GM12878 (cell line): ENCODE data around the gene VMAC.

Experiments
- BCL11A ChIP-seq: IDR thresholded peaks from 2 replicates; pipeline ENCODE4 v1.6.1; 2011; ENCODE audit warnings: low read depth, low read length
- CHD2 ChIP-seq: IDR thresholded peaks from 2 replicates; pipeline ENCODE4 v1.6.1; 2011; ENCODE audit warnings: low read depth, low read length, improper control_type of control experiment, borderline replicate concordance
- GATAD2B ChIP-seq: fragments of 450-650 bp; conservative IDR thresholded peaks from 2 replicates; pipeline ENCODE4 v1.6.1; 2017; ENCODE audit warnings: low read depth, mild to moderate bottlenecking, moderate library complexity
- RFX5 ChIP-seq: IDR thresholded peaks from 2 replicates; pipeline ENCODE4 v1.6.1; 2011; ENCODE audit warnings: low read depth, low read length, improper control_type of control experiment
- SKIL ChIP-seq: fragments of 450-650 bp; IDR thresholded peaks from 2 replicates; pipeline ENCODE4 v1.6.1; 2017; ENCODE audit warnings: mild to moderate bottlenecking, low read depth, inconsistent platforms; ENCODE audit not compliant: poor library complexity, severe bottlenecking
- TAF1 ChIP-seq: IDR thresholded peaks from 2 replicates; pipeline ENCODE4 v1.6.1; 2011; ENCODE audit warnings: mild to moderate bottlenecking, low read depth, low read length, borderline replicate concordance
- TCF12 ChIP-seq: IDR thresholded peaks from 2 replicates; pipeline ENCODE4 v1.6.1; 2011; ENCODE audit warnings: low read depth, mild to moderate bottlenecking, low read length
- TF ChIP-seq, protein P1 (sequence below): fragments of 450-650 bp; IDR thresholded peaks from 2 replicates; pipeline ENCODE4 v1.6.1; 2017; ENCODE audit warnings: mild to moderate bottlenecking, moderate library complexity

DNA sequence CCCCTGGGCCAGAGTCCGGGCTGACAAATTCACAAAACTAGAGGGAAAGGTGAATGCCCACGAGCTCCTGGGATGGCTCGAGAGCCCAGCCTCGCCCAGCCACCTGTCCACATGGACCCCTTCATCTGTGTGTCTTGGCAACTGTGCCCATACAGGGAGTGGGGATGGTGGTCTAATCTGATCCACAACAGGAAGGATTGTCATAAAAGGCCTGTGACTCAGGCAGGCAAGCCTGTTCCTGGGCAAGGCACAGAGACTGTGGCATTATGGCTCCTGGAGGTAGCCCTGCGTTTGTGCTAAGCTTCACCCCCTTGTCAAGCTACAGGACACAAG lies 29.4 kb downstream of the VMAC start:
- TF ChIP-seq SKIL (no peak), TCF12 (no peak), BCL11A (no peak), CHD2 (no peak), GATAD2B (no peak), TAF1 (no peak), RFX5 (no peak)
- TF ChIP-seq, protein P1, sequence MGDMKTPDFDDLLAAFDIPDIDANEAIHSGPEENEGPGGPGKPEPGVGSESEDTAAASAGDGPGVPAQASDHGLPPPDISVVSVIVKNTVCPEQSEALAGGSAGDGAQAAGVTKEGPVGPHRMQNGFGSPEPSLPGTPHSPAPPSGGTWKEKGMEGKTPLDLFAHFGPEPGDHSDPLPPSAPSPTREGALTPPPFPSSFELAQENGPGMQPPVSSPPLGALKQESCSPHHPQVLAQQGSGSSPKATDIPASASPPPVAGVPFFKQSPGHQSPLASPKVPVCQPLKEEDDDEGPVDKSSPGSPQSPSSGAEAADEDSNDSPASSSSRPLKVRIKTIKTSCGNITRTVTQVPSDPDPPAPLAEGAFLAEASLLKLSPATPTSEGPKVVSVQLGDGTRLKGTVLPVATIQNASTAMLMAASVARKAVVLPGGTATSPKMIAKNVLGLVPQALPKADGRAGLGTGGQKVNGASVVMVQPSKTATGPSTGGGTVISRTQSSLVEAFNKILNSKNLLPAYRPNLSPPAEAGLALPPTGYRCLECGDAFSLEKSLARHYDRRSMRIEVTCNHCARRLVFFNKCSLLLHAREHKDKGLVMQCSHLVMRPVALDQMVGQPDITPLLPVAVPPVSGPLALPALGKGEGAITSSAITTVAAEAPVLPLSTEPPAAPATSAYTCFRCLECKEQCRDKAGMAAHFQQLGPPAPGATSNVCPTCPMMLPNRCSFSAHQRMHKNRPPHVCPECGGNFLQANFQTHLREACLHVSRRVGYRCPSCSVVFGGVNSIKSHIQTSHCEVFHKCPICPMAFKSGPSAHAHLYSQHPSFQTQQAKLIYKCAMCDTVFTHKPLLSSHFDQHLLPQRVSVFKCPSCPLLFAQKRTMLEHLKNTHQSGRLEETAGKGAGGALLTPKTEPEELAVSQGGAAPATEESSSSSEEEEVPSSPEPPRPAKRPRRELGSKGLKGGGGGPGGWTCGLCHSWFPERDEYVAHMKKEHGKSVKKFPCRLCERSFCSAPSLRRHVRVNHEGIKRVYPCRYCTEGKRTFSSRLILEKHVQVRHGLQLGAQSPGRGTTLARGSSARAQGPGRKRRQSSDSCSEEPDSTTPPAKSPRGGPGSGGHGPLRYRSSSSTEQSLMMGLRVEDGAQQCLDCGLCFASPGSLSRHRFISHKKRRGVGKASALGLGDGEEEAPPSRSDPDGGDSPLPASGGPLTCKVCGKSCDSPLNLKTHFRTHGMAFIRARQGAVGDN, result no peak
